CD1c-positive myeloid dendritic cell (primary cell): ENCODE results near the gene SETD1A.

Experiments used
- DNase-seq: peaks from one replicate; pipeline ENCODE4 v3.0.0-alpha.2; 2016; ENCODE audit errors: extremely low spot score

Gene SETD1A

DNA sequence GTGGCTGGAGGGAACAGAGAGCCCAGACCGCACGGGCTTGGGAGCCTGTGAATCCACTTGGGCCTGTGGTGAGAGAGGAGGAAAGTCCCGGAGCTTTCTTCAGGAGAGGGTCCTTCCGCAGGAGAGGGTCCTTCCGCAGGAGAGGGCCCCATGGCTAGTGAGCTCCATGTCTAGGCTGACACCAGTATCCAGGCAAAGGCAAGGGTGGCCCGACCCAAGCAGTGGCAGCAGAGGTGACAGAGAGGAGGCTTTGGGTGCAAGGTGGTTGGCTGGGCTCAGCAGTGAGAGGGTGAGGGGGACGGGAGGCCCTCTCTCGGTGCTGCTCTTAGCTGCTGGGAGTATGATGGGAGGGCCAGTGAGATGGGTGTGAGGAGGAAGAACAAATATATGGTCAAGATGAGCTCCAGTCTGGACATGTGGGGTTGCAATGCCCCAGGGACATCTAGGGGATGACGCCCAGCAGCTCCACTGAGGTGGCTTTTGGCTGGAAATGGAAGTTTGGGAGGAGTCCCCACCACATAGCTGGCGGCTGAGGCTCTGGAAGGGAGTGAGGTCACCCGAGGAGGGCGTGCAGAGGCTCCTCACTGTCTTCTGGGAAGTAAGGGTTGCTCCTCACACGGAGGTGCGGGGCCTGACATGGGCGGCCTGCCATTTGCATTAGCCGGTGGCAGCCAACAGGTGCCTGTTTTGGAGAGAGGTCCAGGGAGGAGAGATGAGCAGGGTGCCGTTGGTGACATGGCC, 25.2 kb downstream of the SETD1A start:
- DNase-seq: no peak

DNA sequence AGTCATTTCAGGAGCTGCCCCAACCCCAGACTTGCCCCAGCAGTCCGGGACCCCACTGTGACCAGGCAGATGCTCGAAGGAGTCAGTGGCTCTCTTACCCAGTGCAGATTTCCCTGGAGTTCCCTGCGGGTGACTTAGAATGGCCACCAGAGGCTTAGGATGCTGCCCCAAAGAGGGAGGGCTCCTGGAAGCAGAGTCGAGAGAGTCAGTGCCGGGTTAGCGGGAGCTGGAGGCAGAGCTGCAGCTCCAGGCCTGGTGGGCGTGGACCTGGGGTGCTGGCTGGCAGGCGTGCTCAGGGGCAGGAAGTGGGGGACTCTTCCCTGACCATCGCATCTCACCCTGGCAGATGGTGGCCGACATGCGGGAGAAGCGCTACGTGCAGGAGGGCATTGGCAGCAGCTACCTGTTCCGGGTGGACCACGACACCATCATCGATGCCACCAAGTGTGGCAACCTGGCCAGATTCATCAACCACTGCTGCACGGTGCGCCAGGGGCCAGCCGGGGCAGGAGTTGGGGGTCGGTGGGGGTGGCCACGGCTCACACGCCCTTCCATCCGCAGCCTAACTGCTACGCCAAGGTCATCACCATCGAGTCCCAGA, 25.8 kb downstream of the SETD1A start:
- DNase-seq: no peak

DNA sequence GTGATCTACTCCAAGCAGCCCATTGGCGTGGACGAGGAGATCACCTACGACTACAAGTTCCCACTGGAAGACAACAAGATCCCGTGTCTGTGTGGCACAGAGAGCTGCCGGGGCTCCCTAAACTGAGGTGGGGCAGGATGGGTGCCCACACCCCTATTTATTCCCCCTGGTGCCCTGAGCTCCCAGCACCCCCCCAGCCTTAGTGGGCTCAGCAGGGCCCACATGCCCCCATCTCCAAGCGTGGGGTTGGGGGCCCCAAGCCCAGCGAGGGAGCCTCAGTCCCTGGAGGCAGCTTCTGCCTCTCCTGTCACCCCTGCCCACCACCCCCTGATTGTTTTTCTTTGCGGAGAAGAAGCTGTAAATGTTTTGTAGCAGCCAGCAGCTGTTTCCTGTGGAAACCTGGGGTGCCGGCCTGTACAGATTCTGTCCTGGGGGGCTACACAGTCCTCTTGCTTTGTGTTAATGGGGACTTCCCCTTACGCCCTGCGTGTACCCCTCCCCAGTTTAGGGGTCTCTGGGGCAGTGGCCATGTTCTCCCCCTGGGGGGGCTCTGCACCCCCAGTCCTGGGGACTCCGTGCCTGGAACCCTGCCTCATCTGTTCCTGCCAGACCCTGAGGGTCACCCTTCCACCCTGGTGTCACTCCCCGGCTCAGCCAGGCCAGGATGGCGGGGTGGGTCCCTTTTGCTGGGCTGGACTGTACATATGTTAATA, 26.5 kb downstream of the SETD1A start:
- DNase-seq: no peak

DNA sequence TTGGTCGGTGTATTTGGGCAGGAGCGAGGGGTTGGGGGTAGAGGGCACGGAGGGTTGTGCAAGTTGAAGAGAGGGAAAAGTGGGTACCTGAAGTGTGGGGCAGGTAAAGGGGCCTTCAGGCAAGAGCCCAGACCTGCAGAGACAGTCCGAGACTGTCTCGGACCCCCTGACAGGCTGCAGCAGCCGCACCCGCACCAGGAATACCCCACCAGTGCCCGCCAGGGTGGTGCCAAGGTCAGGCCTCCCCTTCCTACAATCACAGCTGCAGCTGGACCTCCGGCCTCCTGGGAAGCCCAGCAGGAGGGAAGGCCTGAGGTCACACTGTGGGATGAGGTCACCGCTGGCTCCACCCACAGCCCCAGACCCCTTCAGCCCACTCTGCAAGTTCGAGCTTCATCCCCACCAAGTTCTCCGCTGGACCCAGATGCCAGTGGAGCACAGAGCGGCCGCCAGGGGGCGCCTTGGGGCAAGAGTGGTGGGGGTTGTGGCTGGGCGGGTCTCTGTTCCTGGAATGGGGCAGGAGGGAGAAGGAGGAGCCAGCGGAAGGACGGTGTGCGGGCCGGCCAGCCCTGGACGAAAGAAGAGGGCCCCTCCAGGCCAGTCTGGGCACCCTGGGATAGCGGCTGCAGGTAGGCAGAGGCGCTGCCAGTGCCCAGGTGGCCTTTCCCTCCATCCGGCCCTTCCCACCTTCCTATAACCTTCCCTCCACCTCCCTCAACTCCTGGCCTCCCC, 27.3 kb downstream of the SETD1A start, which contains the start of gene HSD3B7:
TSS of gene HSD3B7 (plus strand) at position 539 of the 732 bp plus-strand sequence. CDS start 452 bp downstream, outside the sequence.
- DNase-seq: peak; percentile 90

DNA sequence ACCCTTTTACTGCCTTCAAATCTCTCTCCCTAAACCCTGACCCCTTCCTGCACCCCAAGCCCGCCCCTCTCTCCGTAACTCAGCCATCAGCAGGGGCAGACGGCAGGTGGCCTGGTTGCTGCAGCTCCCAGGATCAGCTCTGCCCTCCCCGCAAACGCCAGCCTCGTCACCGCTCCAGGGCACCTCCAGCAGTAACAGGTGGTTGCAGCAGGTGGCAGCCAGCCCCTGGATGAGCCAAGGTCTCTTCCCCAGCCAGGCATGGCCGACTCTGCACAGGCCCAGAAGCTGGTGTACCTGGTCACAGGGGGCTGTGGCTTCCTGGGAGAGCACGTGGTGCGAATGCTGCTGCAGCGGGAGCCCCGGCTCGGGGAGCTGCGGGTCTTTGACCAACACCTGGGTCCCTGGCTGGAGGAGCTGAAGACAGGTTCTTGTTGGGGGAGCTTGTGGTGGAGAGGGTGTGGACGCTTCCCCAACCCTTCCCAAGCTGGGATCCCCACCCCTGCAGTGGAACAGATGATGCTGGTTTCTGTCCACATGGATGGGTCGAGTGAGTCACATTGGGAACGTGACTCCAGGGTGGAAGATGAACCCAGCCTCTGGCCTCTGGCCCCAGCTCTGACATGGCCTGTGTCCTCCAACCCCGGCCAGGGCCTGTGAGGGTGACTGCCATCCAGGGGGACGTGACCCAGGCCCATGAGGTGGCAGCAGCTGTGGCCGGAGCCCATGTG, 28.0 kb downstream of the SETD1A start:
- DNase-seq: no peak

DNA sequence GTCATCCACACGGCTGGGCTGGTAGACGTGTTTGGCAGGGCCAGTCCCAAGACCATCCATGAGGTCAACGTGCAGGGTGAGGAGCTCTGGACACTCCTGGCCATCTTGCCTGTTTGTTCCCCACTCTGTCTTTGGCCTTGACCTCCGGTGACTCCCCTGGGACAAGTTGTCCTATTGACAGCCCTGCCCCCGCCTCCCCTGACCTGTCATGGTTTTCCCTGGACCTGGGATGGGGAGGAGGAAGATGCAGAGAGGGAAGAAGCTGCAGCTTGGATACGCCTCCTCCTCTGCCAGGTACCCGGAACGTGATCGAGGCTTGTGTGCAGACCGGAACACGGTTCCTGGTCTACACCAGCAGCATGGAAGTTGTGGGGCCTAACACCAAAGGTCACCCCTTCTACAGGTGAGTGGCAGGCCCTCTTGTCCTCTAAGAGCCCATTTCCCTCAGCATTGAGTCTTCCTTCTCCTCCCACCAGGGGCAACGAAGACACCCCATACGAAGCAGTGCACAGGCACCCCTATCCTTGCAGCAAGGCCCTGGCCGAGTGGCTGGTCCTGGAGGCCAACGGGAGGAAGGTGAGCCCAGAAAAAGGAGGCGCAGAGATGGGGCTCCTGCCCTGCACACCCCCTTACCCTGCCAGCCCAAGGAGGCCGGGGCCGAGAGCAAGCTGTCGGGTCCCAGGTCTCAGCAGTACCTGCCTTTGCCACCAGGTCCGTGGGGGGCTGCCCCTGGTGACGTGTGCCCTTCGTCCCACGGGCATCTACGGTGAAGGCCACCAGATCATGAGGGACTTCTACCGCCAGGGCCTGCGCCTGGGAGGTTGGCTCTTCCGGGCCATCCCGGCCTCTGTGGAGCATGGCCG, 28.8 kb downstream of the SETD1A start:
- DNase-seq: no peak

DNA sequence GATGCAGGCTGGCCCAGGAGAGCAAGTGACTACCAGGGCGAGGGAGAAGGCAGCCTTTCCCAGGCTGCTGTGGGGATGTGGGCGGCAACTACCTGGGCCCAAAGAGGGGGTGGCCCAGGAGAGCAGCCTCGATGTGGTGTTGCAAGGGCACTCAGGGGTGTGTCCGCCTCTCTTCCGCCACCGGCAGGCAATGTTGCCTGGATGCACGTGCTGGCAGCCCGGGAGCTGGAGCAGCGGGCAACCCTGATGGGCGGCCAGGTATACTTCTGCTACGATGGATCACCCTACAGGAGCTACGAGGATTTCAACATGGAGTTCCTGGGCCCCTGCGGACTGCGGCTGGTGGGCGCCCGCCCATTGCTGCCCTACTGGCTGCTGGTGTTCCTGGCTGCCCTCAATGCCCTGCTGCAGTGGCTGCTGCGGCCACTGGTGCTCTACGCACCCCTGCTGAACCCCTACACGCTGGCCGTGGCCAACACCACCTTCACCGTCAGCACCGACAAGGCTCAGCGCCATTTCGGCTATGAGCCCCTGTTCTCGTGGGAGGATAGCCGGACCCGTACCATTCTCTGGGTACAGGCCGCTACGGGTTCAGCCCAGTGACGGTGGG, 30.1 kb downstream of the SETD1A start:
- DNase-seq: no peak

DNA sequence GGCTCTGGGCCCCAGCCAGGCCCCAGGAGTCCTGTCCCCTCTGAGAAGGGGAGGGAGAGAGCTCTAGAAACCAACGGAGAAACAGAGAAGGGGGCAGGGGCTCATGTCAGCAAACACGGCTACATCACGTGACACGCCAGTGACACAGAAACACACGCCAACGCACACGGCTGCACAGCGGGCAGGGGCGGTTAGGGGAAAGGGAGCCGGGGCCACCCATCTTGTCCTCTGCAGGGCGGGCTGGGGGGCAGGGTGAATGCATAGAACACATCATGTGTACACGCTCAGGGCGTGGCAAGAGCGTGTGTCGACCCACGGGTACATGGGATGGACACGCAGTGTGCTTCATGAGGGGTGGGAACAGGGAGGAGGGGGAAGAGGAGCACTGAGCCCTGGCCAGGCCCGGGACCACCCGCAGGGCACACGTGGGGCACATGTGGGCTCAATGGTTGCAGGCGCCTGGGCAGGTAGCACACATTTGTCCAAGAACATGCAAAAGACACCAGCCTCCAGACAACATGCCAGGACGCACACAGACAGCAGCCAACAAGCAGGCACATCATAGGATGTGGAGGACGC, 32.0 kb downstream of the SETD1A start:
- no peak for DNase-seq

DNA sequence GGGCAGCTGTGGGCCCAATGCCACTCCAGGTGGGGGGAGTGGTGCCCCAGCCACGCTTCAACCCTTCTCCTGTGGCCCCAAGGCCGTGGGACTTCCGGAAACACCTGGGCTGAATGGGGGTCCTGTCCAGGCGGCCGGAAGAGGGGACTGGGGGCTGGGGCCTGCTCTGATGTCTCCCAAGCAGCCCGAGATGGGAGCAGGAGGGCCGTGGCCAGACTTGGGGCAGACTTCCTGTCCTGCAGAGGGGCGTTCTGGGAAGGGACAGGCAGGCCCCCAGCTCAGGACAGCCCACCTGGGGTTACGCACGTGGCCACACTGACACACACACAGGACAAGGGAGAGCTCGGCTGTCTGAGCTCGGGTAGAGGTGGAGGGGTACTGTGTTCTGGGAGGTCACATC, 32.6 kb downstream of the SETD1A start:
- no peak for DNase-seq

DNA sequence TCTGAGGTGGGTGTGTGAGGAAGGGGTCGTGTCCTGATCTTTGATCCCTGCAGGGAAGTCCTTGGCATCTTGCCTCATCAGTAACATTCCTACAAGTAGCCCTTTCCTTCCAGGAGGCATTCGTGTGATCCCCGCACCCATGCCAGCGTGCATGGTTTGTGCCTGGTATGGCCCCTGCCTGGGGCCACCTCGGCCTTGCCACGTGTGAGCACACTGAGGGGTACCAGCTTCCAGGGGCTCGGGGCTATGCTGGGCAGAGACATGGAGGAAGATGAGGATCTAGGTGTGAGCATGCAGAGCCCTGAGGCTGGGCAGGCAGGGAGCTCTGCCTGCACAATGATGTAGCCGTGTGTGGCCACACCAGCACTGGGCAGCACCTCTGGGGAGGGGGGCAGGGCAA, 33.5 kb downstream of the SETD1A start:
- DNase-seq: no peak

DNA sequence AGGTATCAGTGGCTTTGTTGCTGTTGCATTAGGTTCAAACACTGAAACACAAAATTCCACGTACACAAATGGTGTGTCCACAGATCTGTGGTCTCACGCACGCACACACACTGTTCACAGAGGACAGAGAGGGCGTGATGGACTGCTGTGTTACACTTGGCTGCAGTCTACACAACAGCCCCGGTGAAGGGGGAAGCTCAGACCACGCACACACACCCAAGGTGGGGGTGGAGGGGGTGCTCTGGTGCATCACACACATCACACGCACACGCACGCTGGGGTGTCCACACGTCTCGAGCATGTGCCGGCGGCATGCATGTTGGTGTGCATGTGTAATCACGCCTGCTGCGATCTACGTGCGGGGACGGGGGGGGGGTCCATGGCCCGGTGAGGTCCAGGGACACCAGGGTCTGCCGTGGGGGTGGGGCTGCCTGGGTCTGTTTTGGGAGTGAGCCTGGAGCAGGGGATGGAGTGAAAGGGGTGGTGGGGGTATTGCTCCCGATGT, 34.8 kb downstream of the SETD1A start:
- no peak for DNase-seq

DNA sequence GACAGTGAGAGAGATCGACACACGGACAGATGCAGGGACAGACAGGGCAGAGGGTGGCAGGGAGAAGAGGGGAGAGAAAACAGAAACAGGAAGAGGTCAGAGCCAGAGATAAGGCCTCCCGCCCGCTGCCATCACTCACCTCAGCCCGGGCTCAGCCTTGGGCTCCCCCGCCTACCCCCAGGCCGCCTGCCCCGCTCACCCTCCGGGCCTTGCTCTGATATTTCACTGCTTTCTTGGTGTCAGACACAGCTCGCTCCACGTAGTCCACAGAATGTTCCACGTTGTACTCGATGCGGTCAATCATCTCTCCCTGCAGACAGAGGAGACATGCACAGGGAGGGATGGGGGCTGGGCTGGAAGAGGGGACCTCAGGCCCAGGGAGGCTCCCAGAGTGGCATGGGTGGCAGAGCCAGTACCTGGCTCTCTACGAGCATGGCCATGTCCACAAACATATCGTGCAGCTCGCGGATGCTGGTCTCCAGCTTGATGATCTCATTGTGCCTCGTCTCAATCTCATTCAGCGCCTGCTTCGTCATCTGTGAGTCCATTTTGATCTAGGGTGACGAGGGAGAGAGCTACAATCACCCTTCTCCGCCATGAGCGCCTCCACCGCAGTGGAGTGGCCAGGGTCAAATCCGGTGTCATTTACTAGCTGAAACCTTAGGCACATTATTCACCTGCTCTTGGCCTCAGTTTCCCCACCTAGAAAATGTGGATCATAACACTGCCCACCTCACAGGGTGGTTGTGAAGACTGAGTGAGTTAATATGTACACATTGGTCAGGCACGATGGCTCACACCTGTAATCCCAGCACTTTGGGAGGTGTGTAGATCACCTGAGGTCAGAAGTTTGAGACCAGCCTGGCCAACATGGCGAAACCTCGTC, 35.6 kb downstream of the SETD1A start:
- DNase-seq: no peak

DNA sequence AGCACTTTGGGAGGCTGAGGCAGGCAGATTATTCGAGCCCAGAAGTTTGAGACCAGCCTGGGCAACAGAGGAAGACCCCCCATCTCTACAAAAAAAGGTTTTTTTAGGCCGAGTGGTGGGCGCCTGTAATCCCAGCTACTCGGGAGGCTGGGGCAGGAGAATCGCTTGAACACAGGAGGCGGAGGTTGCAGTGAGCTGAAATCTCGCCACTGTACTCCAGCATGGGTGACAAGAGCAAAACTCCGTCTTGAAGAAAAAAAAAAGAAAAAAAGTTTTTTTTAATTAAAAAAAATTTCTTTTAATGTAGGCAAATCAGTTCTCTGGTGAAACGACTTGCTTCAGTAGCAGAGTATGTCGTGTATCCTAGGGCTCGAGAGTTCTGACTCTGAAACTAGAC, 38.4 kb downstream of the SETD1A start:
- DNase-seq: no peak

DNA sequence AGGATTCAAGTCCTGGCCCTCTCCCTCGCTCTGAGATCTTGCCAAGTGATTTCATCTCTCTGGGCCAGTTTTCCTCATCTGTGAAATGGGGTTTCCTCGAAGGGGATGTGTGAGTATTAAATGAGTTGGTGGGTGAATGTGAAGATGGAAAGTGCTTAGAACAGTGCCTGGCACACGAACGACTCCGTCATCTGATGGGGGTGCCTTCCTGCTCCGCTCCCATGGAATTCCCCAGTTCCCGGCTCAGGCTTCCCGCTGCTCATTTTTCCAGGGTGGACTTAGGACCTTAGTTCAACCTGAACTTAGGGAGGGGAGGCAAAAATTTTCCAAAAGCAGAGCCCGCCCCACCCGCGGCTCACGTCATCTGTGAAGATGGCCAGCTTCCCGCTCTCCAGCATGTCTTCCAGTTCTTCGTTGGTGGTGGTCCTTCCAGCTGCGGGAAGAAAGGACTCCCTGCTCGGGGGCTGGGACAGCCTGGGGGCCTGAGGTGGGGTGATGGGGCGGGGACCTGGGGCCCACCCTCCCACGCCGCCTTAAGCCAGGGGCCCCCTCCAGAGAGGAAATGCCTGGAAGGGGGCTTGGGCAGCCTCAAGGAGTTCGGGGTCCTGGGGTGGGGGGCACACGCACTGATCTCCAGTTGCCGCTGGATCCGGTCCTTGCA, 38.9 kb downstream of the SETD1A start:
- DNase-seq: no peak

DNA sequence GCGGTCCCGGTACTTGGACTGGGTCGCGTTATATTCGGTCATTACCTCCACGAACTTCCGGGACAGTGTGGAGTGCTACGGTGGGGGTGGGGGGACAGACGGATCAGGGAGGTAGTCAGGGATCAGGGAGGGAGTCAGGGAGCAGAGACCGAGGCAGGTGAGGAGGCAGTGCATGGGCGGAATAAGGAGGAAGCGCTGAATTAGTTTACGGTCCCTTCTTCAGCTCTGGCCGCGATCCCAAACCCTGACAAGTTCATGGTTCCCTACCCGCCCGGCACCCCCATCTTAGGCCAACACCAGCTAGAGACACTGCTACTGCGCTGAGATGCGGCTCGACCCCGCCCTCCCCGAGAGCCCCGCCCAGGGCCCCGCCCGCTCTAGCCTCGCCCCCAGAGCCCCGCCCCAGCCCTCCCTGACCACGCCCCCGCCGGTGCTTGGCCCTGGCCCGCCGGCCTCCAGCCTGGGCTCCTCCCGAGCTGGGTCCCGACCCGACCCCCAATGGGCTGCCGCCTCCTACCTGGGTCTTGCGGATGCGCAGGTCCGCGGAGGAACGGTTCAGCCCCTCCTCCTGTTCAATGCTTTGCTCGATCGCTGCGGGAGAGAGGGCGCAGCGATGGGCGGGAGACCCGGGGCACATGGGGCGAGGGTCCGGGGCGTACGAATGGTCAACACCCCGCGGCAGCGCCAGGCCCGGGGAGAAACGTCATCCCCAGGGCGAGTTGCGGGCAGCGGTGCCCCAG, 39.6 kb downstream of the SETD1A start:
- DNase-seq: peak; percentile 90

DNA sequence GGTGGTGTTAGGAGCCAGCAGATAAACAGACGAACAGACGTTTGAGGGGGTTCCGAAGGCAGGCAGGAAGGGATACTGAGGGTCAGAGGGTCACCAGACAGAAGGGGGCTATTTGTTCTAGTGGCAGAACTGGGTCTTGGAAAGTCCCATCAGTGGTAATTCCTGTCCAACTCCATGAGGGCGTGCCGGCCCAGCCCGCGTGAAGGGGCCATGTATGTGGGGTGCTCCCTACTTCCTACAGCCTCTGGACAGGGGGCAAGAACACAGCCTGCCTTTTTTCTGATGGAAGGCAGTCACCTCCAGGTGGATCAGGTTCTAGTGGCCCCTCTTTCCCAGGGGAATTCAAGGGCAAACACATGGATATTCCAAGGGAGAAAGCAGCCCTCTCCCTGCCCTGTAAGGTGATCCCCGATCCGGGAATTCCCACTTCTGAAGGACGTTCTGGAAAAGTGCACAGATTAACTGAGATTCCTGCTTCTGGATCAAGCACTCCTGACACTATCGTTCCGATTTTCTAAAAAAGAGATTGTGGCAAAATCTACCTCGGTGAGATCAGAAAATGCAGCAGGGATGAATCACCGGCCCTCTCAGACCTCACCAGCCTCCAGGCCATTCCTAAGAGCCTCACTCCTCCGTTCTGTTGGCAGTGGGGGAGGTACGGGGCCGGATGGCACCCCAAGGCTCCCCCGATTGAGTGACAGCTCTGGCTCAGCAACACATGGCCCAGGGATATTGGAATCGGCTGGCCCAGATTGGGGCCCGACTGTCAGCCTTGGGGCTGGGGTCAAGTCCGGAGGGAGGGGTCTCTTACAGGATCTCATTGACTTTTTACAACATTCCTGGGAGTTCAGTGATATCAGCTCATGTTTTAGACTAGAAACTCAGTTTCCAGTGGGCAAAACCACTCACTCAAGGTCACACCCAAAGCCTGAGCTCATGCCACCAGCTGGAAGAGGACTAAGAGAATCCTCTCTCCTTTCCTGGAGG, 40.5 kb downstream of the SETD1A start:
- no peak for DNase-seq
